HEK293T (cell line): ENCODE data around the gene ZNF681.

Source experiments
- BHLHE40 ChIP-seq: fragments of 450-650 bp; IDR thresholded peaks from 2 replicates; pipeline ENCODE4 v1.6.1; 2016; ENCODE audit warnings: mild to moderate bottlenecking, moderate library complexity, borderline replicate concordance
- SUZ12 ChIP-seq: fragments of 450-650 bp; IDR thresholded peaks from 2 replicates; pipeline ENCODE4 v1.6.1; 2016; ENCODE audit warnings: mild to moderate bottlenecking

- TF ChIP-seq SUZ12 (no peak), BHLHE40 (no peak)
Measured at GRCh38 chr19:23777216-23777615, 18.5 kb upstream of the ZNF681 start.
